ENCODE data around the gene USE1.

The USE1 gene

GRCh38 chr19:17205237-17206140 is 9.7 kb upstream of the USE1 start:
- DNase-seq (ENCODE audit: low read depth in 2 of 2): peak in 1 of 2 donors; percentile 40

GRCh38 chr19:17206736-17207581 is 8.2 kb upstream of the USE1 start:
- no peak for DNase-seq (ENCODE audit: low read depth in 2 of 2)

- no peak for DNase-seq (ENCODE audit: low read depth in 2 of 2)
Observed at GRCh38 chr19:17209126-17210036, 5.8 kb upstream of the USE1 start.

GRCh38 chr19:17210296-17210695 is 4.9 kb upstream of the USE1 start:
- no peak for DNase-seq (ENCODE audit: low read depth in 2 of 2)

GRCh38 chr19:17211547-17212446 is 3.4 kb upstream of the USE1 start:
- no peak for DNase-seq (ENCODE audit: low read depth in 2 of 2)

- DNase-seq (ENCODE audit: low read depth in 2 of 2): no peak
Observed at GRCh38 chr19:17213334-17213733, 1.8 kb upstream of the USE1 start.

GRCh38 chr19:17214508-17215126 is 540 bp upstream of the USE1 start:
- no peak for DNase-seq (ENCODE audit: low read depth in 2 of 2)

GRCh38 chr19:17216058-17216670 is 1.0 kb downstream of the USE1 start:
- DNase-seq (ENCODE audit: low read depth in 2 of 2): no peak

GRCh38 chr19:17219286-17219685 is 4.1 kb downstream of the USE1 start:
- no peak for DNase-seq (ENCODE audit: low read depth in 2 of 2)

- no peak for DNase-seq (ENCODE audit: low read depth in 2 of 2)
Observed at GRCh38 chr19:17220207-17220758, 5.1 kb downstream of the USE1 start.

- DNase-seq (ENCODE audit: low read depth in 2 of 2): no peak
Observed at GRCh38 chr19:17225053-17225452, 9.9 kb downstream of the USE1 start.

GRCh38 chr19:17226002-17226933 is 11.1 kb downstream of the USE1 start, which contains the start of gene OCEL1:
Gene OCEL1, plus strand, starts transcription at chr19:17226226. Its CDS starts 22 bp downstream, at chr19:17226248.
- peak; percentile 91 for DNase-seq (ENCODE audit: low read depth in 2 of 2)

GRCh38 chr19:17227798-17228367 is 12.7 kb downstream of the USE1 start:
- DNase-seq (ENCODE audit: low read depth in 2 of 2): no peak

- DNase-seq (ENCODE audit: low read depth in 2 of 2): no peak
Observed at GRCh38 chr19:17229890-17230289, 14.7 kb downstream of the USE1 start.

GRCh38 chr19:17232258-17232657 is 17.1 kb downstream of the USE1 start:
- DNase-seq (ENCODE audit: low read depth in 2 of 2): no peak

- DNase-seq (ENCODE audit: low read depth in 2 of 2): no peak
Observed at GRCh38 chr19:17234911-17235299, 19.7 kb downstream of the USE1 start.

- peak; percentile 58 to 63 for DNase-seq (ENCODE audit: low read depth in 2 of 2)
Observed at GRCh38 chr19:17235300-17235970, 20.3 kb downstream of the USE1 start.
